NT2/D1 (cell line): ENCODE measurements around the gene TLN1.

Experiments used
- DNase-seq: peaks from one replicate; pipeline ENCODE4 v3.0.0-alpha.2; 2011; ENCODE audit warnings: low read depth, low spot score
- H3K27me3 ChIP-seq: 2 replicates; pipeline ENCODE4 v1.6.0; 2011; ENCODE audit warnings: mild to moderate bottlenecking; ENCODE audit not compliant: insufficient read length, insufficient read depth
- H3K36me3 ChIP-seq: 2 replicates; pipeline ENCODE4 v1.6.1; 2011; ENCODE audit warnings: mild to moderate bottlenecking, low read length, mixed read lengths; ENCODE audit not compliant: insufficient read depth, insufficient read length
- H3K4me1 ChIP-seq: 2 replicates; pipeline ENCODE4 v1.5.1; 2011; ENCODE audit not compliant: insufficient read depth, insufficient read length
- H3K4me3 ChIP-seq: 2 replicates; pipeline ENCODE4 v1.5.1; 2011; ENCODE audit warnings: low read depth; ENCODE audit not compliant: insufficient read length
- H3K9ac ChIP-seq: 2 replicates; pipeline ENCODE4 v1.6.0; 2011; ENCODE audit warnings: low read depth; ENCODE audit not compliant: insufficient read length
- H3K9me3 ChIP-seq: 2 replicates; pipeline ENCODE4 v1.5.1; 2011; ENCODE audit warnings: mild to moderate bottlenecking, low read length; ENCODE audit not compliant: insufficient read depth
- SUZ12 ChIP-seq: IDR thresholded peaks from 2 replicates; pipeline ENCODE4 v1.6.1; 2011; ENCODE audit not compliant: insufficient read length, insufficient read depth; ENCODE audit errors: extremely low read depth
- YY1 ChIP-seq: IDR thresholded peaks from 2 replicates; pipeline ENCODE4 v1.6.1; 2011; ENCODE audit not compliant: insufficient read length, insufficient read depth
- ZNF274 ChIP-seq: IDR thresholded peaks from 2 replicates; pipeline ENCODE4 v1.6.1; 2011; ENCODE audit warnings: mild to moderate bottlenecking, low read depth, low read length

TLN1 gene

GRCh38 chr9:35743452-35743851 is 11.5 kb upstream of the TLN1 start:
- H3K36me3 ChIP-seq = peaks cover 90% of the 10 kb centered on the region
- H3K9ac ChIP-seq = no peak overlapping the region
- H3K4me3 ChIP-seq = no peak overlapping the region
- no peaks in the 10 kb centered on the region for H3K9me3 ChIP-seq
- no peak for TF ChIP-seq ZNF274
- no peak for TF ChIP-seq YY1
- no peak for TF ChIP-seq SUZ12
- peaks cover 6% of the 10 kb centered on the region for H3K4me1 ChIP-seq
- DNase-seq = no peak
- no peaks in the 10 kb centered on the region for H3K27me3 ChIP-seq

GRCh38 chr9:35741740-35742139 is 9.7 kb upstream of the TLN1 start:
- Histone ChIP-seq H3K4me1 (peaks cover 8% of the 10 kb centered on the region), H3K4me3 (no peak overlapping the region), H3K9ac (no peak overlapping the region), H3K27me3 (no peaks in the 10 kb centered on the region), H3K36me3 (peaks cover 94% of the 10 kb centered on the region), H3K9me3 (no peaks in the 10 kb centered on the region)
- TF ChIP-seq SUZ12 = no peak
- no peak for TF ChIP-seq YY1
- no peak for TF ChIP-seq ZNF274
- DNase-seq = no peak

GRCh38 chr9:35740243-35740642 is 8.2 kb upstream of the TLN1 start:
- peaks cover 97% of the 10 kb centered on the region for H3K36me3 ChIP-seq
- peaks cover 13% of the 10 kb centered on the region for H3K4me1 ChIP-seq
- no peaks in the 10 kb centered on the region for H3K27me3 ChIP-seq
- H3K9me3 ChIP-seq = no peaks in the 10 kb centered on the region
- H3K4me3 ChIP-seq = no peak overlapping the region
- no peak overlapping the region for H3K9ac ChIP-seq
- DNase-seq = no peak
- no peak for TF ChIP-seq SUZ12
- no peak for TF ChIP-seq ZNF274
- TF ChIP-seq YY1 = no peak

GRCh38 chr9:35738924-35739323 is 6.9 kb upstream of the TLN1 start:
- no peaks in the 10 kb centered on the region for H3K27me3 ChIP-seq
- H3K36me3 ChIP-seq = peaks cover 96% of the 10 kb centered on the region
- no peak overlapping the region for H3K4me3 ChIP-seq
- no peaks in the 10 kb centered on the region for H3K9me3 ChIP-seq
- TF ChIP-seq ZNF274 = no peak
- TF ChIP-seq YY1 = no peak
- no peak for TF ChIP-seq SUZ12
- DNase-seq = no peak
- H3K4me1 ChIP-seq = peaks cover 10% of the 10 kb centered on the region
- no peak overlapping the region for H3K9ac ChIP-seq

GRCh38 chr9:35738186-35738585 is 6.2 kb upstream of the TLN1 start:
- peaks cover 94% of the 10 kb centered on the region for H3K36me3 ChIP-seq
- peaks cover 10% of the 10 kb centered on the region for H3K4me1 ChIP-seq
- no peak for DNase-seq
- H3K4me3 ChIP-seq = no peak overlapping the region
- H3K9ac ChIP-seq = no peak overlapping the region
- H3K9me3 ChIP-seq = no peaks in the 10 kb centered on the region
- H3K27me3 ChIP-seq = no peaks in the 10 kb centered on the region
- TF ChIP-seq YY1 (no peak), ZNF274 (no peak), SUZ12 (no peak)

GRCh38 chr9:35737143-35737542 is 5.1 kb upstream of the TLN1 start:
- TF ChIP-seq SUZ12 (no peak), ZNF274 (no peak), YY1 (no peak)
- H3K9ac ChIP-seq = no peak overlapping the region
- no peaks in the 10 kb centered on the region for H3K9me3 ChIP-seq
- H3K4me1 ChIP-seq = peaks cover 10% of the 10 kb centered on the region
- no peak for DNase-seq
- H3K36me3 ChIP-seq = peaks cover 83% of the 10 kb centered on the region
- H3K27me3 ChIP-seq = no peaks in the 10 kb centered on the region
- no peak overlapping the region for H3K4me3 ChIP-seq

- Histone ChIP-seq H3K4me1 (peaks cover 10% of the 10 kb centered on the region), H3K9me3 (no peaks in the 10 kb centered on the region), H3K27me3 (no peaks in the 10 kb centered on the region), H3K9ac (no peak overlapping the region), H3K36me3 (peaks cover 75% of the 10 kb centered on the region), H3K4me3 (no peak overlapping the region)
- peak; percentile 76 for DNase-seq
- TF ChIP-seq ZNF274 = no peak
- no peak for TF ChIP-seq YY1
- no peak for TF ChIP-seq SUZ12
These were observed 4.2 kb upstream of the TLN1 start for GRCh38 chr9:35736201-35736633.

GRCh38 chr9:35734096-35734495 is 2.1 kb upstream of the TLN1 start:
- Histone ChIP-seq H3K27me3 (no peaks in the 10 kb centered on the region), H3K36me3 (peaks cover 54% of the 10 kb centered on the region), H3K9me3 (no peaks in the 10 kb centered on the region), H3K4me1 (peaks cover 10% of the 10 kb centered on the region), H3K4me3 (no peak overlapping the region), H3K9ac (no peak overlapping the region)
- no peak for DNase-seq
- TF ChIP-seq SUZ12 = no peak
- no peak for TF ChIP-seq ZNF274
- no peak for TF ChIP-seq YY1
